MM.1S (cell line): Measurements from ENCODE around the gene ZNF136.

Source experiments
- DNase-seq: peaks from one replicate; pipeline ENCODE4 v3.0.0-alpha.2; 2015
- H2AFZ ChIP-seq: fragments of 300-600 bp; sonication (generic); 2 replicates; pipeline ENCODE4 v1.6.0; 2016; ENCODE audit warnings: antibody characterized with exemption, low read length
- H3F3A ChIP-seq: fragments of 300-600 bp; sonication (generic); 2 replicates; pipeline ENCODE4 v1.6.1; 2016; ENCODE audit warnings: mild to moderate bottlenecking, antibody characterized with exemption, low read length, moderate library complexity, mixed read lengths; ENCODE audit not compliant: insufficient read depth
- H3K27ac ChIP-seq: fragments of 300-600 bp; sonication (generic); 2 replicates; pipeline ENCODE4 v1.5.1; 2016; ENCODE audit warnings: mild to moderate bottlenecking, low read length
- H3K27me3 ChIP-seq: fragments of 300-600 bp; sonication (generic); replicated peaks from 2 replicates; pipeline ENCODE4 v1.6.0; 2016; ENCODE audit warnings: low read length; ENCODE audit not compliant: insufficient read depth
- H3K36me3 ChIP-seq: fragments of 300-600 bp; sonication (generic); replicated peaks from 2 replicates; pipeline ENCODE4 v1.6.1; 2016; ENCODE audit warnings: mild to moderate bottlenecking, low read length, mixed read lengths; ENCODE audit not compliant: insufficient read depth
- H3K4me1 ChIP-seq: fragments of 300-600 bp; sonication (generic); 2 replicates; pipeline ENCODE4 v1.6.1; 2016; ENCODE audit warnings: low read length, mixed read lengths
- H3K4me2 ChIP-seq: fragments of 300-600 bp; sonication (generic); 2 replicates; pipeline ENCODE4 v1.6.0; 2016; ENCODE audit warnings: low read depth, low read length
- H3K4me3 ChIP-seq: fragments of 300-600 bp; sonication (generic); 2 replicates; pipeline ENCODE4 v1.5.1; 2016; ENCODE audit warnings: low read length, mixed read lengths
- H3K79me2 ChIP-seq: fragments of 300-600 bp; sonication (generic); 2 replicates; pipeline ENCODE4 v1.6.1; 2016; ENCODE audit warnings: mixed run types, low read length, mixed read lengths
- H3K9ac ChIP-seq: fragments of 300-600 bp; sonication (generic); 2 replicates; pipeline ENCODE4 v1.6.1; 2016; ENCODE audit warnings: low read length, mixed read lengths
- H3K9me2 ChIP-seq: fragments of 300-600 bp; sonication (generic); replicated peaks from 2 replicates; pipeline ENCODE4 v1.6.1; 2016; ENCODE audit warnings: mild to moderate bottlenecking, low read length, mixed read lengths; ENCODE audit not compliant: insufficient read depth
- H3K9me3 ChIP-seq: fragments of 300-600 bp; sonication (generic); replicated peaks from 2 replicates; pipeline ENCODE4 v1.6.1; 2016; ENCODE audit warnings: mild to moderate bottlenecking, low read length, mixed read lengths; ENCODE audit not compliant: insufficient read depth
- H4K20me1 ChIP-seq: fragments of 300-600 bp; sonication (generic); 2 replicates; pipeline ENCODE4 v1.6.1; 2016; ENCODE audit warnings: mild to moderate bottlenecking, low read length, moderate library complexity, mixed read lengths; ENCODE audit not compliant: insufficient read depth
- EZH2 ChIP-seq: fragments of 300-600 bp; sonication (generic); optimal IDR thresholded peaks from 2 replicates; pipeline ENCODE3; 2017; ENCODE audit warnings: low read depth, mild to moderate bottlenecking, antibody characterized with exemption, low read length, mixed read lengths
- EZH2phosphoT487 ChIP-seq: fragments of 300-600 bp; sonication (generic); IDR thresholded peaks from 2 replicates; pipeline ENCODE4 v1.6.1; 2018; ENCODE audit warnings: antibody characterized with exemption, low read length
- TF ChIP-seq, protein P1 (sequence below): fragments of 300-600 bp; sonication (generic); IDR thresholded peaks from 2 replicates; pipeline ENCODE4 v1.5.1; 2016; ENCODE audit warnings: antibody characterized with exemption, low read length, mixed read lengths

The ZNF136 gene

DNA sequence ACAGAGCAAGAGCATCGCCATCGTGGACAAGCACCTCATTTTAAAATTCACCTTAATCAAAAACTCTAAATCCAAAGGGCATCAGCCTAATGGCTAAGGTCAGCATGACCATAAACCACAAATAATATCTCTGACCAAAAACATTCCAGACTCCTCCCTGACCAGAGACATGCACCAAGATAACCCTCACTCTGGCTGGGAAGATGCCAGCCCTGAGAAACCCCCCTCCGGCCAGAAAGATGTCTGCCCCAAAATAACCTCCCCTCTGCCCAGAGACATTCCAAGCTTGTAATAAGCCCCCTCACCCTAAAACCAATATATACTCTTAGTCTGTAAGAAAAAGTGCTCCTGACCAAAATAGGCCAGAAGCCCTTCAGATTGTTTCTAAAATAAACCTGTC lies 70.1 kb downstream of the ZNF136 start:
- Histone ChIP-seq H3K27me3 (no peaks in the 10 kb centered on the region), H3F3A (no peaks in the 10 kb centered on the region), H4K20me1 (no peaks in the 10 kb centered on the region), H3K4me2 (no peak overlapping the region), H3K4me3 (no peak overlapping the region), H3K9me3 (no peaks in the 10 kb centered on the region), H3K27ac (no peak overlapping the region), H3K79me2 (no peaks in the 10 kb centered on the region), H3K9me2 (no peaks in the 10 kb centered on the region), H3K4me1 (no peaks in the 10 kb centered on the region), H3K9ac (no peak overlapping the region), H2AFZ (no peak overlapping the region), H3K36me3 (no peaks in the 10 kb centered on the region)
- no peak for DNase-seq
- TF ChIP-seq EZH2phosphoT487 = no peak
- TF ChIP-seq EZH2 = no peak
- TF ChIP-seq, protein P1, sequence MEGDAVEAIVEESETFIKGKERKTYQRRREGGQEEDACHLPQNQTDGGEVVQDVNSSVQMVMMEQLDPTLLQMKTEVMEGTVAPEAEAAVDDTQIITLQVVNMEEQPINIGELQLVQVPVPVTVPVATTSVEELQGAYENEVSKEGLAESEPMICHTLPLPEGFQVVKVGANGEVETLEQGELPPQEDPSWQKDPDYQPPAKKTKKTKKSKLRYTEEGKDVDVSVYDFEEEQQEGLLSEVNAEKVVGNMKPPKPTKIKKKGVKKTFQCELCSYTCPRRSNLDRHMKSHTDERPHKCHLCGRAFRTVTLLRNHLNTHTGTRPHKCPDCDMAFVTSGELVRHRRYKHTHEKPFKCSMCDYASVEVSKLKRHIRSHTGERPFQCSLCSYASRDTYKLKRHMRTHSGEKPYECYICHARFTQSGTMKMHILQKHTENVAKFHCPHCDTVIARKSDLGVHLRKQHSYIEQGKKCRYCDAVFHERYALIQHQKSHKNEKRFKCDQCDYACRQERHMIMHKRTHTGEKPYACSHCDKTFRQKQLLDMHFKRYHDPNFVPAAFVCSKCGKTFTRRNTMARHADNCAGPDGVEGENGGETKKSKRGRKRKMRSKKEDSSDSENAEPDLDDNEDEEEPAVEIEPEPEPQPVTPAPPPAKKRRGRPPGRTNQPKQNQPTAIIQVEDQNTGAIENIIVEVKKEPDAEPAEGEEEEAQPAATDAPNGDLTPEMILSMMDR = no peak

DNA sequence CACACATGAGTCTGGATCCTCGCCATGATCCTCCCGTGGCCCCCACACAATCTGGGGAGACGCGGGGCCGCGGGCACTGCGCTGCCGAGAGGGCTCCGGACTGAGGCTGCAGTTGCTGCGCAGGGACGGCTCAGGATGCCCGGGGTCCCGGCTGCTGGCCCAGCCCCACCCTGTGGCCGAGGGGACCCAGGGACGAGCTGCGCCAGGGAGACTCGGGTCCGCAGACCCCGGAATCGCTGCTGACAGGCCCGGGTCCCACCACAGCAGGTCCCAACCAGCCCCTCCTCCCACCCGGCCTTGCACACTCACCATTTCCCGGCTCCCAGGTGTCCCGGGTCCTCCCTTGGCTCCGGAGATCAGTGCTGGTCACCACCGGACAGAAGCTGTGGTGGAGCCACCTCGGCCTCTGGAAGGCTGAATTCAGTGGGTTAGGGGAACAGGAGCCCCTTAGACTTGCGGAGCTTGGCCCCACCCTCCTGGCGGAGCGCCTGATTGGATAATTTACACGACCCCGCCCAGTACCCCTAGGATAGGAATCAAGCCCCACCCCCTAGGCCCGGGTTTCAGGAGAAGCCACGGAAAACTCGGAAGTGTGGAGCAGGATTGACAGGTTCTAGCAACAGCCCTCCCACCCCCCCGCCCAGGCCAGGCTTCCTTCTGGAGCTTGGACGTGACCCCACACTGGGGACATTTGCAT lies 74.4 kb downstream of the ZNF136 start:
- no peak for DNase-seq
- H2AFZ ChIP-seq = no peak overlapping the region
- H3K9ac ChIP-seq = no peak overlapping the region
- H3K27me3 ChIP-seq = no peaks in the 10 kb centered on the region
- no peaks in the 10 kb centered on the region for H3F3A ChIP-seq
- no peaks in the 10 kb centered on the region for H3K9me2 ChIP-seq
- H3K4me1 ChIP-seq = no peaks in the 10 kb centered on the region
- no peak overlapping the region for H3K4me2 ChIP-seq
- H3K9me3 ChIP-seq = no peaks in the 10 kb centered on the region
- no peaks in the 10 kb centered on the region for H4K20me1 ChIP-seq
- TF ChIP-seq, protein P1 = no peak
- TF ChIP-seq EZH2phosphoT487 = no peak
- no peak for TF ChIP-seq EZH2
- no peak overlapping the region for H3K4me3 ChIP-seq
- H3K27ac ChIP-seq = no peak overlapping the region
- no peaks in the 10 kb centered on the region for H3K79me2 ChIP-seq
- H3K36me3 ChIP-seq = no peaks in the 10 kb centered on the region
